B cell (primary cell): ENCODE measurements around the gene RBM23. TPM values are rescaled to one million over a fixed set of nuclear protein-coding genes. Genes with fewer than 3 reads are reported as not detected.
A peak's percentile ranks its signal among the peaks of the same experiment; 100 is the strongest.

Experiments used
- ATAC-seq: fragments of 200-7000 bp; cut with Tn5 transposase; one replicate; pipeline ENCODE4 v1.10.0; 2021; ENCODE audit warnings: low read depth, mild to moderate bottlenecking, moderate number of reproducible peaks, moderate library complexity
- CTCF ChIA-PET: fragments of 350-600 bp; sonication (Branson Sonifier 250); formaldehyde crosslinking; loops from one replicate; lab custom pipeline; 2021; ENCODE audit warnings: antibody characterized with exemption, inconsistent platforms; lab: Charles Lee
- POLR2A ChIA-PET: fragments of 350-600 bp; sonication (Branson Sonifier 250); formaldehyde crosslinking; loops from one replicate; lab custom pipeline; 2021; ENCODE audit warnings: antibody characterized with exemption; lab: Charles Lee
- DNase-seq: peaks from one replicate; pipeline ENCODE4 v3.0.0; 2013
- H2AFZ ChIP-seq: 2 replicates; pipeline ENCODE4 v1.6.1; 2012; ENCODE audit warnings: mild to moderate bottlenecking, low read depth, low read length; ENCODE audit not compliant: insufficient read depth, poor library complexity, severe bottlenecking
- H3K27ac ChIP-seq, 2 donors: 1 replicate in 1 of 2; 2 replicates in 1 of 2; pipeline ENCODE4 v1.5.1; 2012 to 2013; ENCODE audit warnings: low read length in 2 of 2, mild to moderate bottlenecking in 2 of 2, moderate library complexity in 1 of 2
- H3K27me3 ChIP-seq, 4 experiments: fragments of 200-600 bp in 1 of 4; sonication (generic) in 1 of 4; replicated peaks in 1 of 4; 1 replicate in 2 of 4; 2 replicates in 2 of 4; pipeline versions ENCODE4 v1.6.1 to v1.7.0; 2013 to 2016; ENCODE audit warnings: low read length in 3 of 4, mild to moderate bottlenecking in 2 of 4, mixed read lengths in 1 of 4, moderate library complexity in 1 of 4; ENCODE audit not compliant: insufficient read depth in 4 of 4, control insufficient read depth in 3 of 4; ENCODE audit errors: control extremely low read depth in 1 of 4
- H3K36me3 ChIP-seq, 2 experiments: replicated peaks in 1 of 2; 1 replicate in 1 of 2; 2 replicates in 1 of 2; pipeline versions ENCODE4 v1.6.1 to v1.7.1; 2013; ENCODE audit warnings: low read length in 1 of 2; ENCODE audit not compliant: insufficient read depth in 2 of 2, control insufficient read depth in 1 of 2; ENCODE audit errors: control extremely low read depth in 1 of 2, extremely low read depth in 1 of 2
- H3K4me1 ChIP-seq, 2 donors: fragments of 200-600 bp in 1 of 2; sonication (generic) in 1 of 2; 1 replicate in 1 of 2; 2 replicates in 1 of 2; pipeline versions ENCODE4 v1.5.1 to v1.6.1; 2013 to 2017; ENCODE audit warnings: low read length in 2 of 2; ENCODE audit not compliant: control insufficient read depth in 2 of 2, insufficient read depth in 2 of 2
- H3K4me2 ChIP-seq: replicated peaks from 2 replicates; pipeline ENCODE3; 2012; ENCODE audit warnings: mild to moderate bottlenecking, low read depth, low read length; ENCODE audit not compliant: poor library complexity, severe bottlenecking
- H3K4me3 ChIP-seq, 5 experiments: fragments of 200-600 bp in 1 of 5; sonication (generic) in 1 of 5; 1 replicate in 3 of 5; 2 replicates in 2 of 5; pipeline versions ENCODE4 v1.5.1 to v1.7.0; 2011 to 2016; ENCODE audit warnings: low read length in 4 of 5, mild to moderate bottlenecking in 4 of 5, low read depth in 2 of 5, control low read depth in 1 of 5, moderate library complexity in 1 of 5; ENCODE audit not compliant: insufficient read depth in 1 of 5; ENCODE audit errors: control extremely low read depth in 1 of 5, extremely low read depth in 1 of 5
- H3K79me2 ChIP-seq: fragments of 200-600 bp; sonication (generic); one replicate; pipeline ENCODE4 v1.6.0; 2016; ENCODE audit warnings: low read length; ENCODE audit not compliant: control insufficient read depth, insufficient read depth
- H3K9ac ChIP-seq: fragments of 200-600 bp; sonication (generic); 2 replicates; pipeline ENCODE4 v1.6.1; 2017; ENCODE audit warnings: mild to moderate bottlenecking, low read length, moderate library complexity
- H3K9me3 ChIP-seq, 3 donors: one replicate each; pipeline versions ENCODE4 v1.6.1 to v1.7.1; 2013; ENCODE audit warnings: low read length in 2 of 3; ENCODE audit not compliant: control insufficient read depth in 2 of 3, insufficient read depth in 1 of 3; ENCODE audit errors: control extremely low read depth in 1 of 3
- H4K20me1 ChIP-seq: 2 replicates; pipeline ENCODE4 v1.6.0; 2012; ENCODE audit warnings: mild to moderate bottlenecking, low read length; ENCODE audit not compliant: insufficient read depth, control insufficient read depth, poor library complexity, severe bottlenecking
- H3K27ac Mint-ChIP-seq: one replicate; pipeline ENCODE4 v1.8.0; 2021; ENCODE audit warnings: mixed read lengths
- H3K27me3 Mint-ChIP-seq: one replicate; pipeline ENCODE4 v1.8.0; 2021; ENCODE audit warnings: mixed read lengths
- H3K4me1 Mint-ChIP-seq: one replicate; pipeline ENCODE4 v1.8.0; 2021; ENCODE audit warnings: mixed read lengths
- H3K4me3 Mint-ChIP-seq: one replicate; pipeline ENCODE4 v1.8.0; 2021; ENCODE audit warnings: mixed read lengths
- H3K9me3 Mint-ChIP-seq: one replicate; pipeline ENCODE4 v1.8.0; 2022; ENCODE audit warnings: mixed read lengths; ENCODE audit not compliant: insufficient read depth
- CTCF ChIP-seq: fragments of 200-600 bp; IDR thresholded peaks from one replicate; pipeline ENCODE4 v1.8.0; 2022; ENCODE audit warnings: antibody characterized with exemption, mild to moderate bottlenecking
- EZH2 ChIP-seq: IDR thresholded peaks from 2 replicates; pipeline ENCODE4 v1.6.1; 2012; ENCODE audit warnings: borderline replicate concordance, low read depth, mild to moderate bottlenecking, moderate library complexity, low read length; ENCODE audit not compliant: insufficient read depth, poor library complexity, severe bottlenecking
- WGBS: methylation state at CpG from one replicate; pipeline ENCODE4 v1.1.5; 2013; ENCODE audit warnings: missing lambda C conversion rate; ENCODE audit not compliant: insufficient coverage; 5-methylcytosine and 5-hydroxymethylcytosine counted together
- intact Hi-C: fragments of 100-400 bp; cut with micrococcal nuclease; formaldehyde crosslinking; loops from one replicate; pipeline ENCODE4 v1.10.0; 2022
- polyA plus RNA-seq: library from polyadenylated mRNA; depleted of rRNA; stranded (reverse); fragments of >200 nt; gene quantifications from 2 replicates; pipeline ENCODE4 v1.2.3, GENCODE V29; 2012
- total RNA-seq, 2 donors: library from RNA; stranded (reverse); fragments of 120-200 nt in 1 of 2; gene quantifications; 1 replicate in 1 of 2; 2 replicates in 1 of 2; pipeline versions ENCODE4 v1.2.3 to v1.2.4, GENCODE V29; 2013 to 2022

RBM23 gene
- total and polyA plus RNA-seq, 2 donors (not counting 1 experiment from before 2014, with no cell fraction given): 60.7 to 165 TPM

DNA sequence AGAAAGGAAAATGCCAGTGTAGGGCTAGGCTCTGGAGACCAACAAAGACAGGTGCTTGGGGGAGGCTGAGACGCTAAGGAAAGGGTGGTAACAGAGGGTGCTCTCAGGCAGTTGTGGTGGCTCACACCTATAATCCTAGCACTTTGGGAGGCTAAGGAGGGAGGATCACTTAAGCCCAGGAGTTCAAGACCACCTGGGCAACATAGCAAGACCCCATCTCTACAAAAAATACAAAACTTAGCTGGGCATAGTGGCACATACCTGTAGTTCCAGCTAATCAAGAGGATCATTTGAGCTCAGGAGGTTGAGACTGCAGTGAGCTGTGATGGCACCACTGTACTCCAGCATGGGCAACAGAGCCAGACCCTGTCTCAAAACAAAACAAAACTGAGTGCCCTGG is 23.5 kb downstream of the RBM23 start:
- Mint-ChIP-seq H3K9me3 (no peaks in the 10 kb centered on the region), H3K27me3 (no peaks in the 10 kb centered on the region), H3K4me1 (peaks cover 12% of the 10 kb centered on the region), H3K4me3 (no peak overlapping the region), H3K27ac (peak overlapping the region; percentile 53)
- ATAC-seq: no peak
- ChIA-PET CTCF (interaction anchor here (0.6 to 2.8 kb wide), 9 partner anchors 10 to 333 kb away, joined by 3 to 14 read pairs (median 3); no protein-coding TSS in a partner anchor), POLR2A (no interaction called here)
- intact Hi-C loops: no loop called here
- peaks cover 4 to 6% of the 10 kb centered on the region in 2 donors for H3K4me1 ChIP-seq
- H3K27me3 ChIP-seq: no peaks in the 10 kb centered on the region
- 100% methylated on average over 1 of the region's 1 CpG for WGBS
- H2AFZ ChIP-seq: no peak overlapping the region
- TF ChIP-seq EZH2 (no peak), CTCF (no peak)
- no peak overlapping the region for H3K4me2 ChIP-seq
- H3K79me2 ChIP-seq: peaks cover 3% of the 10 kb centered on the region
- H3K9me3 ChIP-seq: no peaks in the 10 kb centered on the region
- no peak for DNase-seq
- peaks cover 0 to 15% of the 10 kb centered on the region in 2 experiments for H3K36me3 ChIP-seq
- H3K9ac ChIP-seq: no peak overlapping the region
- no peaks in the 10 kb centered on the region for H4K20me1 ChIP-seq
- H3K4me3 ChIP-seq: no peak overlapping the region
- H3K27ac ChIP-seq: no peak overlapping the region

DNA sequence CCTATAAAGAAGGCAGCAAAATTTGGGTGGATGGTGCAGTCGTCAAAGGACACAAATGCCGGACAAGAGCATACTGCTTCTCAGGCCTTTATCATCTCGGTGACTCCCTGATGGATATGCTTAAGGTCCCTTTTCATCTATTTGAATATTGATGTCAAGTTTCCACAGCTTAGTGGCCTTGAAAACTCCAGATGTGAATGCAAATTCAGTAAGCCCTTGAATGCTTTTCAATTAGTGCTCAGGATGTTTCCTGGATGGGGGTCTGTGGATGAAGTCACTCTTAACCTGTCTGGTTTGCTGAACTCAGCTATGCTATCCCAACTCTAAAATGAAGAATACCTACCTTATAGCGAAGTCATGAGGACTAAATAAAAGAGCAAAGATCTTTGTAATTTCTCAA is 25.2 kb downstream of the RBM23 start:
- Mint-ChIP-seq H3K4me1 (peaks cover 16% of the 10 kb centered on the region), H3K27ac (peak overlapping the region; percentile 62), H3K9me3 (no peaks in the 10 kb centered on the region), H3K4me3 (no peak overlapping the region), H3K27me3 (no peaks in the 10 kb centered on the region)
- CTCF ChIA-PET: interaction anchor here (0.5 to 6.7 kb wide), 3 partner anchors 21 to 324 kb away, joined by 3 to 76 read pairs (median 4); partner anchors contain the start of gene LRP10
- POLR2A ChIA-PET: no interaction called here
- no peak for TF ChIP-seq CTCF
- no peak for TF ChIP-seq EZH2
- no peak overlapping the region for H3K9ac ChIP-seq
- H4K20me1 ChIP-seq: no peaks in the 10 kb centered on the region
- H3K27me3 ChIP-seq: no peaks in the 10 kb centered on the region
- no peak overlapping the region for H2AFZ ChIP-seq
- no peak overlapping the region for H3K27ac ChIP-seq
- H3K79me2 ChIP-seq: peaks cover 11% of the 10 kb centered on the region
- H3K4me2 ChIP-seq: no peak overlapping the region
- H3K4me3 ChIP-seq: no peak overlapping the region
- intact Hi-C loops: no loop called here
- 100% methylated on average over 3 of the region's 4 CpGs for WGBS
- peaks cover 16% of the 10 kb centered on the region in 2 donors for H3K4me1 ChIP-seq
- peaks cover 0 to 13% of the 10 kb centered on the region in 2 experiments for H3K36me3 ChIP-seq
- no peak for ATAC-seq
- no peaks in the 10 kb centered on the region for H3K9me3 ChIP-seq
- no peak for DNase-seq
